HG02798 (cell line): Measurements from ENCODE around the gene EMILIN3.

Experiments used
- ATAC-seq: cut with Tn5 transposase; IDR thresholded peaks from one replicate; pipeline ENCODE4 v1.9.1; 2021; ENCODE audit warnings: mild to moderate bottlenecking; ENCODE audit not compliant: unreplicated experiment, poor library complexity

EMILIN3 gene

GRCh38 chr20:41392295-41392694, 25.7 kb upstream of the EMILIN3 start:
- ATAC-seq = no peak

GRCh38 chr20:41391587-41392001, 25.0 kb upstream of the EMILIN3 start:
- no peak for ATAC-seq

- ATAC-seq = no peak
Measured at GRCh38 chr20:41390889-41391288, 24.3 kb upstream of the EMILIN3 start.

- no peak for ATAC-seq
Measured at GRCh38 chr20:41387444-41387851, 20.8 kb upstream of the EMILIN3 start.

- ATAC-seq = no peak
Measured at GRCh38 chr20:41386502-41387427, 20.1 kb upstream of the EMILIN3 start.

- ATAC-seq = no peak
Measured at GRCh38 chr20:41382791-41383305, 16.2 kb upstream of the EMILIN3 start.

- no peak for ATAC-seq
Measured at GRCh38 chr20:41380551-41381193, 14.1 kb upstream of the EMILIN3 start.

GRCh38 chr20:41379551-41379950, 12.9 kb upstream of the EMILIN3 start:
- ATAC-seq = no peak

GRCh38 chr20:41377275-41377674, 10.7 kb upstream of the EMILIN3 start:
- ATAC-seq = no peak

- no peak for ATAC-seq
Measured at GRCh38 chr20:41376349-41376748, 9.7 kb upstream of the EMILIN3 start.

- no peak for ATAC-seq
Measured at GRCh38 chr20:41375846-41376245, 9.2 kb upstream of the EMILIN3 start.

- no peak for ATAC-seq
Measured at GRCh38 chr20:41373931-41374920, 7.6 kb upstream of the EMILIN3 start.

- ATAC-seq = no peak
Measured at GRCh38 chr20:41373251-41373783, 6.7 kb upstream of the EMILIN3 start.

GRCh38 chr20:41371371-41371770, 4.8 kb upstream of the EMILIN3 start:
- ATAC-seq = no peak

- ATAC-seq = no peak
Measured at GRCh38 chr20:41370176-41370575, 3.6 kb upstream of the EMILIN3 start.

- ATAC-seq = no peak
Measured at GRCh38 chr20:41369673-41370072, 3.1 kb upstream of the EMILIN3 start.

GRCh38 chr20:41367956-41368355, 1.3 kb upstream of the EMILIN3 start:
- ATAC-seq = no peak

GRCh38 chr20:41367393-41367695, 726 bp upstream of the EMILIN3 start:
- ATAC-seq = no peak

- ATAC-seq = no peak
Measured at GRCh38 chr20:41365777-41366545, 657 bp downstream of the EMILIN3 start.
